ENCODE data around the gene ISG15. TPM values are rescaled to one million over a fixed set of nuclear protein-coding genes. Genes with fewer than 3 reads are reported as not detected.
"Not testable (repeated sequence)": the region's sequence is repeated elsewhere in the genome, so short reads cannot be mapped to it uniquely, and the experiment has no call there.

Gene ISG15
- total RNA-seq, 1 donor from 2014 or later = 92.3 TPM

DNA sequence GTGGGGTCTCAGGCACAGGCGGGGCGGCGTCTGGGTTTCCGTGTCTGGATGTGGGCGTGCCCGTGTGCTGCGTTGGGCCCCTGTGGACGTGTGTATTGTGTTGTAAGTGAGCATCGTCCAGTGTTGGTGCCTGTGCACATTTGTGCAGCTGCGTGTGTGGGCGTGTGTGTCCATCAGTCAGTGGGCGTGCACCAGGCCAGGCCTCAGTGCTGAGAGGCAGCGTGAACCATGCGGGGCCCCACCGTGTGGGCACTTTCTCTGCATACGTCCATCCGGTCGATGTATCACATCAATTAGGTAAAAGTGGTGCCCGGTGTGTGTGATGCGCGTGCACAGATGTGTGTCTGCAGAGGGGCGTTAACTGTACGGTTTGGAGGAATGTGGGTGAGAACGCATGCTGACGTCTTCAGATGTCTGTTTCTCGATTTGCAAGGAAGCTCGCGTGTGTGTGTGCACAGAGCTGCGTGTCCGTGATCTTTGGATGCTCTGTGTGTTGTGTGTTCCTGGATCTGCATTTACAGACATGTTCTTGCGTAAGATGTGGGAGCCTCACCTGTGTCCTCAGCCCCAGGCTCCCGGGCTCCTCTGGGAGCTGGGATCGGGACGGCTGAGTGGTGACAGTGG is 31.3 kb downstream of the ISG15 start:
- no peak for DNase-seq (ENCODE audit: low read depth in 2 of 2)

GRCh38 chr1:1045129-1045528 is 31.8 kb downstream of the ISG15 start:
- DNase-seq (ENCODE audit: low read depth in 2 of 2) = no peak

DNA sequence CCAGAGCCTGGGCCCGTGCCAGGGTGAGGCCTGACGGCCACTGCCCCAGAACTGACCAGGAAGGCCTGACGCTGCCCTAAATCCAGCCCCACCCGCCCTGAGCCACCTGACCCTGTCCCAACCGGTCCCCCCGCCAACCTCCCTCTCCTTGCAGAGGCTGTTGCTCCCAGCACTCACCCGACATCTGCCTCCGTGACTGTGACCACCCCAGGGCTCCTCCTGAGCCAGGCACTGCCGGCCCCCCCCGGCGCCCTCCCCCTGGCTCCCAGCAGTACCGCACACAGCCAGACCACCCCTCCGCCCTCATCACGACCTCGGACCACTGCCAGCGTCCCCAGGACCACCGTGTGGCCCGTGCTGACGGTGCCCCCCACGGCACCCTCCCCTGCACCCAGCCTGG is 32.9 kb downstream of the ISG15 start:
- DNase-seq (ENCODE audit: low read depth in 2 of 2) = no peak

- no peak for DNase-seq (ENCODE audit: low read depth in 2 of 2)
Measured at GRCh38 chr1:1046767-1047166, 33.5 kb downstream of the ISG15 start.

DNA sequence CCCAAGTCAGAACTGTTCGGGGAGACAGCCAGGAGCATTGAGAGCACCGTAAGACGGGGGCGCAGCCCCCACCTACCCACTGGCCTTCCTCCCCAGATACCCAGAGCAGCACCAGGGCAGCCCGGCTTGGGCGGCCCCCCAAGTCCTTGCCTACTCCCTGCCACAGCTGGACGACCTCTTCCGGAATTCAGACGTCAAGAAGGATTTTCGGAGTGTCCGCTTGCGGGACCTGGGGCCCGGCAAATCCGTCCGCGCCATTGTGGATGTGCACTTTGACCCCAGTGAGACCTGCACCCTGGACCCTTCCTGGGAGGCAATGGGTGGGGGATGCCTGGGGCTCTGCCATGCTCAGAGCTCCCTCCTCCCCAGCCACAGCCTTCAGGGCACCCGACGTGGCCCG is 34.1 kb downstream of the ISG15 start:
- no peak for DNase-seq (ENCODE audit: low read depth in 2 of 2)

- no peak for DNase-seq (ENCODE audit: low read depth in 2 of 2)
Measured at GRCh38 chr1:1047963-1048362, 34.7 kb downstream of the ISG15 start.

- no peak for DNase-seq (ENCODE audit: low read depth in 2 of 2)
Measured at GRCh38 chr1:1048765-1049164, 35.5 kb downstream of the ISG15 start.

GRCh38 chr1:1049318-1050165 is 36.2 kb downstream of the ISG15 start:
- DNase-seq (ENCODE audit: low read depth in 2 of 2) = no peak

DNA sequence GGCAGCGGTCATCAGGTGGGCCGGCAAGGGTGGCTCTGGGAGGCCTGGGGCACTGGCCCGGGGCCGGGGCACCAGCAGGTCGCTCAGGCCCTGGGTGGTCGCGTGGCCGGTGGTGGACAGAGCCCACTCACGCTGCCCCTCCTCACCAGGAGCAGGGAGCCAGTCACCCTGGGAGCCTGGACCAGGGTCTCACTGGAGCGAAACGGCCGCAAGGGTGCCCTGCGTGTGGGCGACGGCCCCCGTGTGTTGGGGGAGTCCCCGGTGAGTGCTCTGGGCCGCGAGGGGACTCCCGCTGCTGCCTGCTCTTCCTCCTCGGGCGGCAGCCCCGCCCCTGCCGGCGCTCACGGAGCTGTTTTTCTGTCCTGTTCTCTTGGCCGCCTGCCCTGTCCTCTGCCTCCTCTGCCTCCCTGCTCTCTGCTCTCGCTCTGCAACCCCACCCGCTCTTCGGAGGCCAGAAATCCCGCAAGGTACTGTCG is 37.3 kb downstream of the ISG15 start:
- no peak for DNase-seq (ENCODE audit: low read depth in 2 of 2)

- no peak for DNase-seq (ENCODE audit: low read depth in 2 of 2)
Measured at GRCh38 chr1:1051127-1051810, 38.0 kb downstream of the ISG15 start.

DNA sequence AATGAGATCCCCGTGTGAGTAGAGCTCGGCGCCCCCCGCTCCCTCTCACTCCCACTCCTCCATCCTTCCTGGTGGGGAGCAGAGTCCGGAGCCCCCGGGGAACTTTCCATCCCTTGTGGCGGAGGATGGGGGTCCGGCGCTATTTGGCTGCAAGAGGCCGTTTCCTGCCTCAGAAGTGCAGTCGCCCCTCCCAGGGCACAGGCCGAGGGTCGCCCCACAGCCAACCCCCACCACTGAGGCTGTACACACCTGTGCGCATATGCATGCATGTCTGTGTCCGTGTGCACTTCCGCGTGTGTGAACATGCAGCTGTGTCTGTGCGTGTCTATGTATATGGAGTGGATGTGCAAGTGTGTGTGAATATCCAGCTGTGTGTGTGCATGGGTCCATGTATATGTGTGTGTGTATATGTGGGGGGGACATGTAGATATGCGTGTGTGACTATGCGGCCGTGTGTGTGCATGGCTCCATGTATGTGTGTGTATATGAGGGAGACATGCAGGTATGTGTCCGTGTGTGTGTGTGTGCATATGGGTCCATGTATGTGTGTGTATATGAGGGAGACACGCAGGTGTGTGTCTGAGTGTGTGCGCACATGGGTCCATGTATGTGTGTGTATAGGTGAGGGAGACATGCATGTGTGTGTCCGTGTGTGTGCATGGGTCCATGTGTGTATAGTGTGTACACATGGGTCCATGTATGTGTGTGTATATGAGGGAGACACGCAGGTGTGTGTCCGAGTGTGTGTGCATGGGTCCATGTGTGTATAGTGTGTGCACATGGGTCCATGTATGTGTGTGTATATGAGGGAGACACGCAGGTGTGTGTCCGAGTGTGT is 38.9 kb downstream of the ISG15 start:
- no peak for DNase-seq (ENCODE audit: low read depth in 2 of 2)

DNA sequence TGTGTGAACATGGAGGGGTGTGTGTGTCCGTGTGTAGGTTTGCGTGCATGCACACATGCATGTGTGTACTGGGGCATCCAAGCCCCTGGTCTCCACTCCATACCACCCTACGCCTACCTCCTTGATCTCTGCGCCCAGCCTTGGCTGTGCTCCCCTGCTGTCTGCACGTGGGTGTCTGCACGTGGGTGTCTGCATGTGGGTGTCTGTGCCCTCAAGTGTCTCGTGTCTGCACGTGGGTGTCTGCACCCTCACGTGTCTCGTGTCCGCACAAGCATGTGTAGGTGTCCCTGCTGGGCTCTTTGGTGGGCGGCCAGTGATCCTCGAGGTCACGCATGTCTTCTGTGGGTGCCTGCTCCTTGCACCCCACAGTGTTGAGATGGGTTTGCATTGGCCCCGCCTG is 39.7 kb downstream of the ISG15 start:
- DNase-seq (ENCODE audit: low read depth in 2 of 2) = no peak

DNA sequence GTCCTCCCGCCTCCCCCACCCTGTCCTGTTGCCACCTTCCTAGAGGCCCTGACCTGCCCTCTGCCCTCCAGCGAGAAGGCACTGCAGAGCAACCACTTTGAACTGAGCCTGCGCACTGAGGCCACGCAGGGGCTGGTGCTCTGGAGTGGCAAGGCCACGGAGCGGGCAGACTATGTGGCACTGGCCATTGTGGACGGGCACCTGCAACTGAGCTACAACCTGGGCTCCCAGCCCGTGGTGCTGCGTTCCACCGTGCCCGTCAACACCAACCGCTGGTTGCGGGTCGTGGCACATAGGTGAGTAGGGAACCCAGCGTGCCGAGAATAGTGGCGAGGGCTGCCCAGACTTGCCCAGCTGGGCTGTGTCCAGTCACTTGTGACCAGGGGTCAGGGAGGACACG is 40.4 kb downstream of the ISG15 start:
- no peak for DNase-seq (ENCODE audit: low read depth in 2 of 2)

- no peak for DNase-seq (ENCODE audit: low read depth in 2 of 2)
Measured at GRCh38 chr1:1054099-1054700, 40.9 kb downstream of the ISG15 start.

DNA sequence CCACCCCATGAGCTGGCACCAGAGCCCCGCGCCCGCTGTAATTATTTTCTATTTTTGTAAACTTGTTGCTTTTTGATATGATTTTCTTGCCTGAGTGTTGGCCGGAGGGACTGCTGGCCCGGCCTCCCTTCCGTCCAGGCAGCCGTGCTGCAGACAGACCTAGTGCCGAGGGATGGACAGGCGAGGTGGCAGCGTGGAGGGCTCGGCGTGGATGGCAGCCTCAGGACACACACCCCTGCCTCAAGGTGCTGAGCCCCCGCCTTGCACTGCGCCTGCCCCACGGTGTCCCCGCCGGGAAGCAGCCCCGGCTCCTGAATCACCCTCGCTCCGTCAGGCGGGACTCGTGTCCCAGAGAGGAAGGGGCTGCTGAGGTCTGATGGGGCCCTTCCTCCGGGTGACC is 41.7 kb downstream of the ISG15 start:
- DNase-seq (ENCODE audit: low read depth in 2 of 2) = no peak

DNA sequence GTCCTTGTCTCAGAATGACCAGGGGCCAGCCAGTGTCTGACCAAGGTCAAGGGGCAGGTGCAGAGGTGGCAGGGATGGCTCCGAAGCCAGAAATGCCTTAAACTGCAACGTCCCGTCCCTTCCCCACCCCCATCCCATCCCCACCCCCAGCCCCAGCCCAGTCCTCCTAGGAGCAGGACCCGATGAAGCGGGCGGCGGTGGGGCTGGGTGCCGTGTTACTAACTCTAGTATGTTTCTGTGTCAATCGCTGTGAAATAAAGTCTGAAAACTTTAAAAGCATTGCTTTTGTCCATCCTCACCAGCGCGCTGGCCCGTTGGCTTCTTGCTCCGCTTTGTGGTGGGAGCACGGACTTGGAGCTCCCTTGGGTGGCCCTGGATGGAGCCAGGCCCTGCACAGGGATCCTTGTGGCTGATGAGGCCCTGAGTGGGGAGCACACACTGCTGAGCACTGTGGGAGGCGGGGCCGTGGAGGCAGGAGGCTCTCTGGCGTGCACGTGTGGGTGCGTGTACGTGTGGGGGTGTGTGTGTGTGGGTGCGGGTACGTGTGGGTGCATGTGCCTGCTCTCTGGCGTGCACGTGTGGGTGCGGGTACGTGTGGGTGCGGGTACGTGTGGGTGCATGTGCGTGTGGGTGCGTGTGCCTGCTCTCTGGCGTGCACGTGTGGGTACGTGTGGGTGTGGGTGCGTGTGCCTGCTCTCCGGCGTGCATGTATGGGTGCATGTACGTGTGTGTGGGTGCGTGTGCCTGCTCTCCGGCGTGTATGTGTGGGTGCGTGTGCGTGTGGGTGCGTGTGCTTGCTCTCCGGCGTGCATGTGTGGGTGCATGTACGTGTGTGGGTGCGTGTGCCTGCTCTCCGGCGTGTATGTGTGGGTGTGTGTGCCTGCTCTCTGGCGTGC is 42.8 kb downstream of the ISG15 start:
- no peak for DNase-seq (ENCODE audit: low read depth in 2 of 2)

DNA sequence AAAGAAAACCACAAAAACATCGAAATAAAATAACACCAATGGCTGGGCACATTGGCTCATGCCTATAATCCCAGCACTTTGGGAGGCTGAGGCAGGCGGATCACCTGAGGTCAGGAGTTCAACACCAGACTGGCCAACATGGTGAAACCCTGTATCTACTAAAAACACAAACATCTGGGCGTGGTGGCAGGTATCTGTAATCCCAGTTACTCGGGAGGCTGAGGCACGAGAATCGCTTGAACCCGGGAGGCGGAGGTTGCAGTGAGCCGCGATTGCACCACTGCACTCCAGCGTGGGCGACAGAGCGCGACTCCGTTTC is 44.4 kb downstream of the ISG15 start:
- not testable (repeated sequence) for DNase-seq (ENCODE audit: low read depth in 2 of 2)

GRCh38 chr1:1058088-1058905 is 45.0 kb downstream of the ISG15 start:
- no peak for DNase-seq (ENCODE audit: low read depth in 2 of 2)

DNA sequence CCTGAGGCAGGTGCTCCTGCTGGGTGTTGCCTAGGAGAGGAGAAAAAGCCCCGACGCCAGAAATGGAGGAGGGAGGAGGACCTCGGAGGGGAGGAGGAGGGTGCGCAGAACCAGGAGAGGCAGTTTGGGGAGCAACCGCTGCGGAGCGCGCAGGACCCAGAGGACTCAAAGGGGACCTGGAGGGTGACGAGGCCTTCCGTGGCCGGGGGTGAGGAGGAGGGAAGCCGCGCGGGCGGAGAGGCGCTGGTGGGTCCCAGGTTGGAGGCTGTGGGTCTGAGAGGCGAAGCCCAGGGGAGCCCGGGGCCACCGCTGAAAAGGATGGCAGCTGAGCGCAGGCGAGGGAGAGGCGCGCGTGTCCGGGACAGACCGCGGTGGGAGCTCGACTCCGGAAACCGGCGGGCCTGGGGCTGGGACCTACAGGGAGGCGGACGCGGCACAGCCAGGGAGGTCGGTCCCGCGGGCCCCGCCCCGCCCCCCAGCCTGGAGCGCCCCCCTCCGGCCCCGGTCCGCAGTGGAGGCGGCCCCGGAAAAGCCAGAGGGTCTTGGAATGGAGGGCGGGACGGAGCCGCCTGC is 45.7 kb downstream of the ISG15 start:
- peak in 1 of 2 donors; percentile 34 for DNase-seq (ENCODE audit: low read depth in 2 of 2)
